Panc1 (cell line): Measurements from ENCODE around the gene TAX1BP1.

Experiments used
- CTCF ChIP-seq: fragments of 450-650 bp; IDR thresholded peaks from 2 replicates; pipeline ENCODE4 v1.5.1; 2017; ENCODE audit warnings: mild to moderate bottlenecking
- POLR2AphosphoS5 ChIP-seq: IDR thresholded peaks from 2 replicates; pipeline ENCODE4 v1.6.1; 2012; ENCODE audit warnings: mild to moderate bottlenecking, low read depth, low read length, moderate library complexity
- SIN3A ChIP-seq: IDR thresholded peaks from 2 replicates; pipeline ENCODE4 v1.6.1; 2012; ENCODE audit warnings: low read depth, mild to moderate bottlenecking, low read length, moderate library complexity, borderline replicate concordance; ENCODE audit not compliant: insufficient read depth

DNA sequence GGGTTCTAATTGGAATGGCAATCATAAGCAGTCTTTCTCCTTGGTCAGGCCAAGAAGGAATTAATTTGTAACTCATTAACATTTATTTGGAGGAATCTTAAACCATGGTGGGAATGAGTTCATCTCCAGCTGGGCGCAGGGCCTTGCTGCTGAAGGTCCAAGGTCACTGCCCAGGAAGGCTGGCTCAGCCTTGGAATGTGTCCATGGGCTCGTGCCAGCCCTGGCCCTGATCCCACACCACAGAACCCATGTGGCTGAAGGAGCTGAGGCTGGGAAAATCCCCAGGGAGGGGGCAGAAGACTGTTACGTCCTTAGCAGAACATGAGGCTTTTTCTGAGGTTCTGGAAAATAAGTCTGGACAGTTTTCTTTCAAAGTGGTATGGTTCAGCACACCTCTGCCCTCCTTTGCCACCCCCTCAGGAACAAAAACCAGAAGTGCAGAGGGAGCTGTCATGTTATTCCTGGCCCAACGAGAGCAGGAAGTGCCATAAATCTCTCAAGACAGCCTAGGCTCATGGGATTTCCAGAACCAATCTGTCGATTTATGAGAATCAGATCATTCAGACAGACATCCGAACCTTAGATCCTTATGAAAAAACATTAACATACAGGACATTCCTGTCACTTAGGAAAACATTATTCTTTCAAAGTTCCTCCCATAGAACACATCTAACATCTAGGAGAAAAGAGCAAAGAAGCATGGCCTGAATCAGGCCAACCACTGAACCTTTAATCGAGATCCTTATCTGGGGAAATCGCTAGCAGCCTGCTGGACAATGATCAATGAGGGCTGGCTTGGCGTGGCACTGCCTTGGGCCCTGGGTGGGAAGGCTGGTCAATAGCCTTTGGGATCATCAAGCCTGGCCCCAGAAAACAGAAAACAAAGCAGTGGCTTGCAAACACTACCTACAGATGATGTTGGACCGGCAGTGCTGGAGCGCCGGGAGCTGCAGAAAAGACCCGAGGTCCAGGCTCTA lies 134.3 kb downstream of the TAX1BP1 start:
- TF ChIP-seq SIN3A: no peak
- no peak for TF ChIP-seq CTCF
- no peak for TF ChIP-seq POLR2AphosphoS5
